ENCODE data around the gene GTF3C1. TPM values are rescaled to one million over a fixed set of nuclear protein-coding genes. Genes with fewer than 3 reads are reported as not detected.
"Not testable (repeated sequence)": the region's sequence is repeated elsewhere in the genome, so short reads cannot be mapped to it uniquely, and the experiment has no call there.

The GTF3C1 gene
- total RNA-seq, 2 donors from 2014 or later = 39.8 to 47.7 TPM

DNA sequence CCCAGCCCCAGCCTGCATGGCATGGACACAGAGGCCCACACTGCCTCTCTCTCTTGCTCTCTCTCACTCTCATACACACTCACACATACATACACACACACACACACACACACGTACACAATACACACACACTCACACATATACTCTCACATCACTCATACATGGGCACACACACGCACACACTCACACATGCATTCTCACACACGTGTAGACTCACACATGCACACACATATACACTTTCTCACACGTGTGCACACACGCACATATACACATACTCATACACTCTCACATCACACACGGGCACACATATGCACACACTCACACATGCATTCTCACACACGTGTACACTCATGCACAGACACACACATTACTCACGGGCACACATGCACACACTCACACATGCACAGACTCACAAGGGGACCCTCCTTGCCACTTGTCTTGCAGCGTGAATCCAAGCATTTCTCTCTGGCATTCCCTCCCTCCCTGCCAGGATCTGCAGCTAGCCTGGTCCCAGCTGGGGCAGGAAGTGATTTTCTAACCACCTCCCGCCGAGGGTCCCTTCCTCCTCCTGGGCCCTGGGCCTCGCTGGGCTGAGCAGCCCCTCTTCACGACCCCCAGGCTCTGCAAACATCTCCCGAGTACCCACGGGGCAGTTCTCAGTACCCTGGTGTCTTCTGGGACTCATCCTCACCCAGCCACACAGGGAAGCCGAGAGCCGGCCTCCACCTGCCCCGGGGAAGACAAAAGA lies 110.3 kb downstream of the GTF3C1 start:
- intact Hi-C loops (cut with DNase I) = no loop called here
- peak; percentile 64 for DNase-seq (ENCODE audit: low spot score)

DNA sequence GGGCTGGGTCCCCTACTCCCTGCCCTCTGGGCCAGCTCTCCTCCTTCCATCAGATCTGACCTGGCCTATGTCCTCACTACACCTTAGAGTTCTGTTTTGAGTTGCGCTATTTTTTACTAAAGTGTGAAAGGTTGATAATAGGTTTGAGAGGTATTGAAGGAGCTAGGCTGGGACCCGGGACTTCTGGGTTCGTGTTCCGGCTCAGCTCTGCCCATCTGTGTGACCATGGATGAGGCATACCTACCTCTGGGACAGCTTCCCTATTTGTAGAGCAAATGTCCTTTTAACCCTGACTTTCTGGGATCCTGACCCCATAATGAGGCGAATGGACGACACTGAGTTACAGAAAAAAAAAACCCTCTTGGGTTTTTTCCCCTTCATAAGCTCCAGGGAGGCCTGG lies 111.8 kb downstream of the GTF3C1 start:
- intact Hi-C loops (cut with DNase I) = no loop called here
- no peak for DNase-seq (ENCODE audit: low spot score)

DNA sequence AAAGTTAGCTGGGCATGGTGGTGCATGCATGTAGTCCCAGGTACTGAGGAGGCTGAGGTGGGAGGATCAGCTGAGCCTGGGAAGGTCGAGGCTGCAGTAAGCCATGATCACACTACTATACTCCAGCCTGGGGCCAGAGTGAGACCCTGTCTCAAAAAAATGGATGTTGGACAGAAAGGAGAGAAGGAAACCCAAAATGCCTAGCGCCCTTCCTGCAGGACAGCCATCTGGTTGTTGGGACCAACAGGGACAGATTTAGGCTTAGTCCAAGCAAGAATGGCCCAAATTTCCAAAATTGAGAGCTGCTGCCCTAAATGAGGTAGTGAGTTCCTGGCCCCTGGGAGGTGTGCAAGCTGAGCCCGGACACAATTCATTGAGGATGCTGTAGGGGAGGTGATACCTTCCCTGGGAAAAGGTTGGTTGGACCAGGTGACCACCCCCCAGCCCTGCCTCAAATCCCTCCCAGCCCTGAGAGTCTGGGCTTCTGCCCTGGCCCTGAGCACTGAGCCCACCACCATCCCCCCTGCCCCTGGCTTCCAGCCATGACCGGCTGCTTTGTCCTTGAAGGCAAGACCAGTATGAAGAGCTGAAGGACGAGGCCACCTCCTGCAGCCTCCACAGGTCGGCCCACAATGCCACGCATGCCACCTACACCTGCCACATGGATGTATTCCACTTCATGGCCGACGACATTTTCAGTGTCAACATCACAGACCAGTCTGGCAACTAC lies 112.6 kb downstream of the GTF3C1 start:
- peak; percentile 53 for DNase-seq (ENCODE audit: low spot score)
- intact Hi-C loops (cut with DNase I) = no loop called here

DNA sequence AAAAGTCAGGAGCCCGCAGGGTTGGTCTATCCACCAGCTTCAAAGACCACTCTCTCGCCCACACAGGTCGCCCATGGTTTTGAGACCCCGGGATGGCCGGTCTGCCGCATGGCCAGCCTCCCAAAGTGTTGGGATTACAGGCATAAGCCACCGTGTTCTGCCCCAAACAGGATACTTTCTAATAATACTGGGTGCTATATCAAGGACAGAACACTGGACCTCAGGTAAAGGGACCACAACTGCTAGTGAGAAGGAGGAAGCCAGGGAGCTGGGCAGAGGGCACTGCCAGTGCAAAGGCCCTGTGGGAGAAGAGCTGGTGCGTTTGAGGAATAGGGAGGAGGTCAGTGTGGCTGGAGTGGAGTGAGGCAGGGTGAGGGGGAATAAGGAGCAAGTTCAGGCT lies 113.6 kb downstream of the GTF3C1 start:
- peak; percentile 19 for DNase-seq (ENCODE audit: low spot score)
- intact Hi-C loops (cut with DNase I) = no loop called here

DNA sequence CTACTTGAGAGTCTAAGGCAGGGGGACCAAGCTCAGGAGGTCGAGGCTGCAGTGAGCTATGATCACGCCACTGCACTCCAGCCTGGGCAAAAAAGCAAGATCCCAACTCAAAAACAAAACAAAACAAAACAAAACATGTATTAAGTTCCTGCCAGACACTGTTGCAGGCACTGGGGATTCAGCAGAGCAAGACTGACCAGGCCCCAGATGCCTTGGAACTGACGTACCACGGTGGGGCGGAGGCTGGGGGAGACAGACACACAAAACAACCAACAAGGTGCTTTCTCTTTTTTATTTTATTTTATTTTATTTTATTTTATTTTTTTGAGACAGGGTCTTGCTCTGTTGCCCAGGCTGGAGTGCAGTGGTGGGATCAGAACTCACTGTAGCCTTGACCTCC lies 114.6 kb downstream of the GTF3C1 start:
- intact Hi-C loops (cut with DNase I) = not testable (repeated sequence)
- peak; percentile 37 for DNase-seq (ENCODE audit: low spot score)

DNA sequence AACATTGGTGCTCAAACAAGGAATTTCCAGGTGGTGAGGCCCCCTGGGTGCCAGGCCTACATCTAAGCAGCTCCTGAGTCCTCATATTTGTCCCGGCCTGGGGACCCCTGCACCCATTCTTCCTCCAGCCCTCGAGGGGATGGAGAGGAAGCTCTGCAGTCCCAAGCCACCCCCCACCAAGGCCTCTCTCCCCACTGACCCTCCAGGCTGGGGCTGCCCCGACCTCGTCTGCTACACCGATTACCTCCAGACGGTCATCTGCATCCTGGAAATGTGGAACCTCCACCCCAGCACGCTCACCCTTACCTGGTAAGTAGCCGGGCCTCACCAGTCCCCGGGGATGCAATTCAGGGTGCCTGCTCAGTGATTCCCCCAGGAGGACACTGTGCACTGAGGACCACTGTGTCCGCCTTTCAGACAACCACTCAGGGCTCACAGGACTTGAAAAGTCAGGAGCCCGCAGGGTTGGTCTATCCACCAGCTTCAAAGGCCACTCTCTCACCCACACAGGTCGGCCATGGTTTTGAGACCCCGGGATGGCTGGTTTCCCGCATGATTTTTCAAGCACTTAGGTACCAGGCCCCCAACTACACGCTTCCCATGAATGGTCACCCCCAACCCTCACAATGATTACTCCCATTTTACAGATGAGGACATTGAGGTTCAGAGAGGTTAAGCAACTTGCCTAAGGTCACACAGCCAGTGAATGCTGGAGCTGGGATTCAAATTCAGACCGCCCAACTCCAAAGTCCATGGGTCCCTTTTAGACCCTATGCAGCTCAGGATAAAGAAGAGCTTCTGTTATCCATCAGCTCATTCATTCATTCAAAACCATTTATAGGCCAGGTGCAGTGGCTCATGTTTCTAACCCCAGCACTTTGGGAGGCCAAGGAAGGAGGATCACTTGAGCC lies 115.3 kb downstream of the GTF3C1 start:
- intact Hi-C loops (cut with DNase I) = no loop called here

DNA sequence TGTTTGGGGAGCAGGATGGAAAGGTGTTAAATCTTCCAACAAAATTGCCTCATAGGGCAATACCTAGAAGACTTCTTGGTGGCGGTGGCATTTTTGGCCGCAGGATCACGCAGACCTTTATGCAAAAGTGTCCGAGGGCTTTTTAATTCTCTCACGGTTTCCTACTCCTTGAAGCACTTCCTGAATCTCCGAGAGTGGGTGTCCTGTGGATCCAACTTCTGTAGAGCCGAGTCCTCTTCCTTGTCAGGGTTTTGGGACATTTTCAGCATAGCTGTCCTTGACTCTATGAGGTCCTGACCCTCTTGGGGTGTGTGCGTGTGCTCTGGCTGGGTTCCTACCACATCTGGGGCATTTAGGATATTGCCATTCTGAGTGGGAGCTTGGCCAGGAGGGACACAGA lies 116.1 kb downstream of the GTF3C1 start:
- no peak for DNase-seq (ENCODE audit: low spot score)
- intact Hi-C loops (cut with DNase I) = no loop called here

More for the DNA sequence above, 115.3 kb downstream of the GTF3C1 start:
- DNase-seq (ENCODE audit: low spot score) = peak; percentile 47

DNA sequence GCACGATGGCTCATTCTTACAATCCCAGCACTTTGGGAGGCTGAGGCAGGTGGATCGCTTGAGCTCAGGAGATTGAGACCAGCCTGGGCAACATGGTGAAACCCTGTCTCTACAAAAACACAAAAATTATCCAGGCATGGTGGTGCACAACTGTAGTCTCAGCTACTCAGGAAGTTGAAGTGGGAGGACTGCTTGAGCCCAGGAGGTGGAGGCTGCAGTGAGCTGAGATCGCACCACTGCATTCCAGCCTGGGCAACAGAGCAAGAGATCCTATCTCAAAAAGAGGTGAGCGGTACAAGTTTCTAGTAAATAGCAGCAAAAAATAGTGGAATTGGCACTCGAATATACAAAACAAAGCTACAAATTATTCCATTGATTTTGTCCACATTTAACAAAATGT lies 116.5 kb downstream of the GTF3C1 start:
- intact Hi-C loops (cut with DNase I); DNase-seq (ENCODE audit: low spot score): not testable (repeated sequence)

DNA sequence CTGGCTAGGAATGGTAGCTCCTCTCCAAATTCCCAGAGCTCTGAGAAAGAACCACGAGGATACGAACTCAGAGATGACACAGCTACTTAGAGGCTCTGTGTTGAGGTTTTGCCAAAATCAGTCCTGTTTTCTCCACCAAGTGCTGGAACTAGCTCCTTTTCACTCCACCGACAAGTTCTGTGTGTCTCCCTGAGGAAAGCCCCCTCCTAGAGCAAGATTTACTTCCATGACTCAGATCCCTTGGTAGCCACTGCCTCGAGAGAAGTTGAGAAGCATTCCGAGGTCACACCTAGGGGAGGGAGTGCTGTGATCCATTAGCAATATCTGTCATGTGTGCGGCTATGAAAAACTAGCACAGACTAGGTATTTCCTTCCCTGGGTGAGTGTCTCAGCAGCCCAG lies 117.2 kb downstream of the GTF3C1 start:
- intact Hi-C loops (cut with DNase I) = no loop called here
- DNase-seq (ENCODE audit: low spot score) = no peak

DNA sequence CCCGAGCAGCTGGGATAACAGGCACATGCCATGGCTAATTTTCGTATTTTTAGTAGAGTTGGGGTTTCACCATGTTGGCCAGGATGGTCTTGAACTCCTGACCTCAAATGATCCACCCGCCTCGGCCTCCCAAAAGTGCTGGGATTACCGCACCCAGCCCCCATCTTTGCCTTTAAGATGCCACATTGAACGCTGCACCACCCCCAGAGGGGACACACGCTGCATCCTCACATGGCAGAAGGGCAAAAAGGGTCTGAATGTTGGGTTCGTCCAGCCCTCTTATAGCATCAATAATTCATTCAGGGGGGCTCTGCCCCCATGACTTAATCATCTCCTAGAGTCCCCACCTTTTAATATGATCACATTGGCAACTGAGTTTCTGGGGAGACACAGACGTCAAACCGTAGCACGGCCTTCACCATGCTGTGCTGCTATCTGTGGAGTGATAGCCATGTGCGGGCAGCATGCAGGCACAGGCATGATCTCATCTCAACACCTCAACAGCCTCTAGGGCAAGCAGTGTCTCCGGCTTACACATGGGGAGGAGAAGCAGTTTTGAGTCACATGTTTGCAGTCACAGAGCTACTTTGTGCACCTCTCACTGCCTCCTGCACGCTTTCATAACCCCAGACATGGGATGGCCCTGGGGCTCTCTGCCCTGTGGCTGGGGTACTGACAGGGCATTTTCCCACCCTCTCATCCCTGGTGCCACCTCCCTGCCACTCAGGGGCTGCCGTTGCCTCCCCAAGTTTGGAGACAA lies 117.8 kb downstream of the GTF3C1 start:
- intact Hi-C loops (cut with DNase I) = no loop called here
- DNase-seq (ENCODE audit: low spot score) = no peak

DNA sequence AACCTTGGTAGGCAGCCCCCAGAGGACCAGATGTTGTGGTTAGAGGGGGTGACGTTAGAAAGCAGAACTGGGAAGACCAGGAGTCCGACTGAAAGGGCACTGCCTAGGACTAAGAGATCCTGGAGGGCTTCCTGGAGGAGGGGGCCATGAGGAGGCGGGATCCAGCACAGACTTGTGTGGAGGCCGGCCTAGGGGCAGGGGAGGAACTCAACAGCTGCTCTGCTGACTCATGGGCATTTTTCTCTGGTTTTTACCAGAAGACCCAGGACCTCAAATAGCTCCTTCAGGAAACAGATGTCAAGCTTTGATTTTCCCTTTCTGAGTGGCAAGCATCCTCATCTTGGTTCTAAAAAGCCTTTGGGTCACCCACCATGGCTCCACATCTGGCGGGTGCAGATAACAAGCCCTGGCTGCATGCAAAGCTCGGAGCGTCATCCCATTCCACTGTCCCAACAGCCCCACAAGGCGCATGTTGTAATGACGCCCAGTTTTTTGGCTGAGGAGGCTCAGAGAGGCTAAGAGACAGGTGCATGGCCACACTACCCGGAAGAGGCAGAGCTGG lies 118.7 kb downstream of the GTF3C1 start:
- intact Hi-C loops (cut with DNase I) = no loop called here
- no peak for DNase-seq (ENCODE audit: low spot score)

DNA sequence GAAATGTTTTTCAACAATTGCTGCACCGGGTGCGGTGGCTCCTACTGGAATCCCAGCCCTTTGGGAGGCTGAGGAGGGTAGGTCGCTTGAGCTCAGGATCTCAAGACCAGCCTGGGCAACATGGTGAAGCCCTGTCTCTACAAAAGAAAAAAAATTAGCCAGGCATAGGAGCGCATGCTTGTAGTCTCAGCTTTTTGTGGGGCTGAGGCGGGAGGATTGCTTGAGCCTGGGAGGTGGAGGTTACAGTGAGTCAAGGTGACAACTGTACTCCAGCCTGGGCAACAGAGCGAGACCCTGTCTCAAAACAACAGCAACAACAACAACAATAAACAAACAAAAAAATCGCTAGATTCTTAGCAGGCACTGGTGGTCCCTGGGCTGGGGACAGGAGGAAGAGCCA lies 119.2 kb downstream of the GTF3C1 start:
- DNase-seq (ENCODE audit: low spot score) = no peak
- intact Hi-C loops (cut with DNase I) = no loop called here

DNA sequence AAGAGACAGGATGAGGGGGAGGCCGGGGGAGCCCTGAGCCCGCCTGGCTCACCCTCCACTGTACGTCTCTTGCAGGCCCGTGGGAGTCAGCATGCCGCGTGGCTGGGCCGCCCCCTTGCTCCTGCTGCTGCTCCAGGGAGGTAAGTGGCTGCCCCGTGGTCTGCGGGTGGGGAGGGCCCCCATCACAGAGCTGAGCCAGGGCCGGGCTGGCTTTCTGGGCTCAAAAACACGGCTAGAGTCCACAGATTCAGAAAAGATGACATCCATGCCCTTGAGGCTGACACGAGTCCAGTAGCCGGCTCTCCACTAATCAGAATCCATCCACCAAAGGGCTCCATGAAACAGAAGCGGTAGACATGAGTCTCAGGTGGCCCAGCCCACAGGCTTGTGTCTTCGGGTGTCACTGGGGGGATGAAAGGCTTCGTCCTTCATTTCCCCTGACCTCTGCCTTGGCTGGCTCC lies 119.7 kb downstream of the GTF3C1 start:
- intact Hi-C loops (cut with DNase I) = no loop called here
- no peak for DNase-seq (ENCODE audit: low spot score)

DNA sequence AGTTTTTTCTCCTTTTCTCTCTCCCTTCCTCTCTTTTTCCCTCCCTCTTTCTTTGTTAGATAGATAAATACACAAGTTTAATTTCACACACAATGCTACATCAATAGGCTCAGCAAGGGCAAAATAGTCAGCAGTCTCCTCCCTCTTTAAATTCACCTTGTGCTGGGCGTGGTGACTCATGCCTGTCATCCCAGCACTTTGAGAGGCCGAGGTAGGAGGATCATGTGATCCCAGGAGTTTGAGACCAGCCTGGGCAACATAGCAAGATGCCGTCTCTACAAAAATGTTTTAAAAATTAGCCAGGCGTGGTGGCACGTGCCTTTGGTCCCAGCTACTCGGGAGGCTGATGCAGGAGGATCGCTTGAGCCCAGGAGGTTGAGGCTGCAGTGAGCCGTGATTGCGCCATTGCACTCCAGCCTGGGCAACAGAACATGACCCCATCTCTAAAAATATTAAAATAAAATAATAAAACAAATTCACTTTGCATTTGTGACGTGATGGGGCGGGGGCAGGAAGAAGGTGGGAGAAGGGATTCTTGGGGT lies 120.3 kb downstream of the GTF3C1 start:
- intact Hi-C loops (cut with DNase I) = no loop called here
- DNase-seq (ENCODE audit: low spot score) = no peak

DNA sequence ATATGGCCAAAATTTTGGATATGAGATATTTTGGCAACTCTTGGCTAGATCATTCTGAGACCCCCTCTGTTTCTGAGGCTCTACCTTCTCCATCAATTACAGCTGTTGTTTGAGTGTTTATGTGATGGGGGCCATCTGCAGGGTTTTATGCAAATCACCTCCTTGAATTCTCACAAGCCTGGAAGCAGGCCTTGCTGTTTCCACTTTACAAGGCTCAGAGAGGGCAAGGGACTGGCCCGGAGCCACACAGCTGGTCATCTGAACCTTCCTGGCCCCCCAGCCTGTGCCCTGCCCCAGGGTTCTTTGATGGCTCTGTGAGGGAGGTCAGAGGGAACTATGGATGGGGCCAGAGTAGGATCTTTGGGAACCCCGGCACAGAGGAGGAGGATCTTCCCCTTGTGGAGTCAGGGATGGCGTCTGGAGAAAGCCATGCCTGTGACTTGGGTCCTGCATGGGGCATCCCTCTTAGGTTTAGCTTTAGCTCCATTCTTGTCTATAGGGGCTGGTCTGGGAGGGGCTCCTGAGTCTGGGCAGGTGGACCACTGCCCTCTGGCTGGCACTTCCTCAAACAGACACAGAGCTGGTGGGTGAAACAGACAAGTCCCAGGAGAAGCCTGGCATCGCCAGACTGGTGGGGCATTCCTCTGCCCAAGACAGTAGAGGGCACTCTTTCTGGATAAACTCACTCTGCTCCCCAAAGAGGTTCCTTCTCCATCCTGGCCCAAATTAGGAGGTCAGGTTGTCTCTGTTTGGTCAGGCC lies 121.5 kb downstream of the GTF3C1 start:
- DNase-seq (ENCODE audit: low spot score) = no peak

DNA sequence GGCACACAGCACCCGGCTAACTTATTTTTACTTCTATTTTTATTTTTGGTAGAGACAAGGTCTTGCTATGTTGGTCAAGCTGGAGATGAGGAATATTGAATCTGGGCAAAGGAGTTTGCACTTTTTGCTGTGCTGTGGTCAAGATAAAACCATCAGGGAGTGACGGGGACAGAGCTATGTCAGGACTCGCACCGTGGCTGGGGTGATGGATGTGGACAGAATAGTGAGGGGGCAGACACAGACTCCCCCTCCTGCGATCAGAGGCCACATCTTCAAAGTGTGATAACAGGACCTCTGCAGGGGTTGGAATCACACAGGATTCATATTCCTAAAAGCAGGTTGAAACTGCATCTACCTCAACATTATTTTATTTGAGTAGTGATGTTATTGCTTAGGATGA lies 122.2 kb downstream of the GTF3C1 start:
- DNase-seq (ENCODE audit: low spot score) = no peak
- intact Hi-C loops (cut with DNase I) = no loop called here

More for the DNA sequence above, 121.5 kb downstream of the GTF3C1 start:
- intact Hi-C loops (cut with DNase I) = no loop called here

DNA sequence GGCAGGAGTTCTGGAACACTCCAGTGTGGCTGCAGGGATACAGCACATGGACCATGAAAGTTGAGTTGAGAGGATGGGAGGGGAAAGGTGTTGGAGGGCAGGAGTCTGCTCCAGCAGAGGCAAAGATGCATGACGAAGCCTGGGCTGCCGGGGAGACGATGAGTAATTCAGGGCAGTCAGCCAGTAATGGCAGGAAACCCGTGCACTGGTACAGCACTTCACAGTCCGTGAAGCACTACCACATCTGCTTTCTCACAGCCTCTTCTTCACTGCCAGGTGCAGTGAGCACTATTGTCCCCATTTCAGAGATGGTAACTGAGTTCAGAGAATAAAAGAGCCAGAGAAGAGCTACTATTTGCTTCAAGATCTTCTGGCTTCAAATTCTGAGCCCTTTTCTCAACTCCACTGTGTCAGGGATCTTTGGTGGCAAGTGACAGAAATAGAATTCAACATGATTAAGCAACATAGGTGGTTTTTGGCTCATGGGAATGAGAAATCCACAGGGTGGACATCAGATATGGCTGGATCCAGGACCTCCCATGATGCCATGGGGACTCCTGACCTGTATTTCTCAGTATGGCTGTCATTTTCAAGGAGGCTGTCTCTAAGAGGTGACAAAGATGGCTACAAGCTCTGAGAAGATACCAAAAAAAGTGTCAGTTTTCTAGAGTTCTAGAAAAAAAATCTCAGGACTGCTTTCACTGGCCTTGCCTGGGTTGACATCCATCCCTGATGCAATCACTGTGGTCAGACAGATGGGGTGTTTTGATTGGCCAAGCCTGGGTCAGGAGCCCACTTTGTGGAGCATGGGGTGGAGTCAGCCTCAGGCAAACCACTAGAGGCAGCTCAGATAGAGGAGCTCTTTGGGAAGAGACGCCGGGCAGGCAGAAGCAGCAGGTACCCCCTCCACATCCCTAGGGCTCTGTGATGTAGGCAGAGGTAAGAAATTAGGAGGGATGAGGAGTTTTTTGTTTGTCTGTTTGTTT lies 123.0 kb downstream of the GTF3C1 start:
- DNase-seq (ENCODE audit: low spot score) = no peak
- intact Hi-C loops (cut with DNase I) = no loop called here

Data from posterior vena cava (tissue), 2 donors.